Left lung (tissue), 10 donors: Measurements from ENCODE around the gene CANT1. TPM values are rescaled to one million over a fixed set of nuclear protein-coding genes. Genes with fewer than 3 reads are reported as not detected.

ENCODE experiments used
- ATAC-seq: fragments of 200-7000 bp; cut with Tn5 transposase; one replicate; pipeline ENCODE4 v1.9.1; 2020; ENCODE audit warnings: moderate library complexity
- DNase-seq, 4 donors: peaks; one replicate each; pipeline ENCODE4 v3.0.0-alpha.2; 2013 to 2020
- H3K27ac ChIP-seq, 2 donors: fragments of 200-600 bp; sonication (generic) in 1 of 2; one replicate each; pipeline versions ENCODE4 v1.5.0 to v1.8.0; 2020 to 2021
- H3K27me3 ChIP-seq, 2 donors: fragments of 200-600 bp; sonication (generic) in 1 of 2; one replicate each; pipeline versions ENCODE4 v1.5.0 to v1.8.0; 2020 to 2021
- H3K36me3 ChIP-seq, 2 donors: fragments of 200-600 bp; sonication (generic) in 1 of 2; one replicate each; pipeline versions ENCODE4 v1.5.0 to v1.8.0; 2020 to 2021
- H3K4me1 ChIP-seq, 2 donors: fragments of 200-600 bp; one replicate each; pipeline ENCODE4 v1.8.0; 2021
- H3K4me3 ChIP-seq, 2 donors: fragments of 200-600 bp; sonication (generic) in 1 of 2; one replicate each; pipeline versions ENCODE4 v1.5.0 to v1.8.0; 2020 to 2021; ENCODE audit warnings: mild to moderate bottlenecking in 1 of 2
- H3K9me3 ChIP-seq, 2 donors: fragments of 200-600 bp; sonication (generic) in 1 of 2; one replicate each; pipeline versions ENCODE4 v1.5.0 to v1.8.0; 2020 to 2021
- CTCF ChIP-seq, 2 donors: fragments of 200-600 bp; sonication (generic) in 1 of 2; IDR thresholded peaks; one replicate each; pipeline versions ENCODE4 v1.5.0 to v1.8.0; 2021; ENCODE audit warnings: antibody characterized with exemption in 2 of 2
- intact Hi-C, 2 donors: fragments of 100-400 bp; cut with DNase I; formaldehyde crosslinking; loops; one replicate each; pipeline versions ENCODE4 v1.11.2 to v1.14.2; 2022
- polyA plus RNA-seq, 6 donors: library from polyadenylated mRNA; unstranded; fragments of 120-200 nt; gene quantifications; one replicate each; pipeline ENCODE4 v1.2.1, GENCODE V29; 2013; ENCODE audit not compliant: insufficient read length in 6 of 6
- total RNA-seq, 2 donors: library from RNA; stranded (reverse); fragmentation: NEBNext Ultra II Directional; extraction: Animal tissue kit (Norgen Biotek cat#: 25700); gene quantifications; one replicate each; pipeline ENCODE4 v1.2.1, GENCODE V29; 2021
- donor health status: DM: no; HTN: yes; CAD: no.
- donor health status: DM: no; HTN: no; CAD: no.

Gene CANT1
- total and polyA plus RNA-seq, 8 donors: 37.9 to 69.0 (median 41.2) TPM

GRCh38 chr17:79003661-79004411 lies 5.7 kb downstream of the CANT1 start:
- ATAC-seq (no peak), DNase-seq (no peak)
- intact Hi-C loops: no loop called here
- peaks cover 17 to 37% of the 10 kb centered on the region in 2 donors for H3K4me1 ChIP-seq
- no peaks in the 10 kb centered on the region for H3K27me3 ChIP-seq
- H3K36me3 ChIP-seq: peaks cover 0 to 34% of the 10 kb centered on the region in 2 donors
- no peak for TF ChIP-seq CTCF (IDR thresholded peaks at IDR 0.05)
- H3K9me3 ChIP-seq: no peaks in the 10 kb centered on the region
- H3K27ac ChIP-seq: no peak overlapping the region
- H3K4me3 ChIP-seq: no peak overlapping the region

- intact Hi-C loops: no loop called here
- no peaks in the 10 kb centered on the region for H3K9me3 ChIP-seq
- H3K4me1 ChIP-seq: peaks cover 9 to 29% of the 10 kb centered on the region in 2 donors
- H3K36me3 ChIP-seq: peaks cover 0 to 43% of the 10 kb centered on the region in 2 donors
- H3K27me3 ChIP-seq: no peaks in the 10 kb centered on the region
- no peak overlapping the region for H3K4me3 ChIP-seq
- no peak for TF ChIP-seq CTCF (IDR thresholded peaks at IDR 0.05)
- ATAC-seq: no peak
- H3K27ac ChIP-seq: no peak overlapping the region
- no peak for DNase-seq
Observed at GRCh38 chr17:79002796-79003593, 6.6 kb downstream of the CANT1 start.

DNA sequence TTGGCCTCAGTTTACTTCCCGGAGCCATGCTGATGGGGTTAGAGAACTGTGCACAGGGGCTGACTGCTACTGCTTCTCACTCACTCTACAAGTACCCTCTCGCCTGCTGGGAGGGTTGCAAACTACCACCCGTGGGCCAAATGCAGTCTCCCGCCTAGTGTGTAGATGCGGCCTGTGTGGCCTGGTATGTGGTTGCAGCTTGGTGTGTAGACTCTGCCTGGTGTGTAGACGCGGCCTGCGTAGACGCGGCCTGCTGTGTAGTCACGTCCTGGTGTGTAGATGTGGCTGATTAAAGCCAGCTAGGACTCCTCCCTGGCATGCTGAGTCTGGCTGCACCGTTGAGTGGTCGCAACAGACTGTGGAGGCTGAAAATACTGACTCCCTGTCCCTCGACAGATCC lies 7.3 kb downstream of the CANT1 start:
- TF ChIP-seq CTCF (IDR thresholded peaks at IDR 0.05): no peak
- no peak overlapping the region for H3K4me3 ChIP-seq
- no peaks in the 10 kb centered on the region for H3K27me3 ChIP-seq
- no peak overlapping the region for H3K27ac ChIP-seq
- H3K9me3 ChIP-seq: no peaks in the 10 kb centered on the region
- H3K36me3 ChIP-seq: peaks cover 0 to 50% of the 10 kb centered on the region in 2 donors
- ATAC-seq: no peak
- intact Hi-C loops: no loop called here
- peaks cover 3 to 22% of the 10 kb centered on the region in 2 donors for H3K4me1 ChIP-seq
- DNase-seq: no peak

GRCh38 chr17:79001190-79002020 lies 8.2 kb downstream of the CANT1 start:
- no peak overlapping the region for H3K4me3 ChIP-seq
- no peaks in the 10 kb centered on the region for H3K27me3 ChIP-seq
- DNase-seq: no peak
- peaks cover 3 to 19% of the 10 kb centered on the region in 2 donors for H3K4me1 ChIP-seq
- H3K27ac ChIP-seq: no peak overlapping the region
- H3K9me3 ChIP-seq: no peaks in the 10 kb centered on the region
- H3K36me3 ChIP-seq: peaks cover 0 to 59% of the 10 kb centered on the region in 2 donors
- intact Hi-C loops: no loop called here
- TF ChIP-seq CTCF (IDR thresholded peaks at IDR 0.05): no peak
- ATAC-seq: no peak
